CD4-positive, alpha-beta T cell treated with Interleukin-6 at 100 ng/mL for 8 hours (primary cell): Measurements from ENCODE around the gene IQGAP1.
A peak's percentile ranks its signal among the peaks of the same experiment; 100 is the strongest.
"Not testable (repeated sequence)": the region's sequence is repeated elsewhere in the genome, so short reads cannot be mapped to it uniquely, and the experiment has no call there.

ENCODE experiments used
- DNase-seq: peaks from one replicate; pipeline ENCODE4 v3.0.0-alpha.2; 2020; ENCODE audit warnings: mixed read lengths, low spot score

The IQGAP1 gene, protein sequence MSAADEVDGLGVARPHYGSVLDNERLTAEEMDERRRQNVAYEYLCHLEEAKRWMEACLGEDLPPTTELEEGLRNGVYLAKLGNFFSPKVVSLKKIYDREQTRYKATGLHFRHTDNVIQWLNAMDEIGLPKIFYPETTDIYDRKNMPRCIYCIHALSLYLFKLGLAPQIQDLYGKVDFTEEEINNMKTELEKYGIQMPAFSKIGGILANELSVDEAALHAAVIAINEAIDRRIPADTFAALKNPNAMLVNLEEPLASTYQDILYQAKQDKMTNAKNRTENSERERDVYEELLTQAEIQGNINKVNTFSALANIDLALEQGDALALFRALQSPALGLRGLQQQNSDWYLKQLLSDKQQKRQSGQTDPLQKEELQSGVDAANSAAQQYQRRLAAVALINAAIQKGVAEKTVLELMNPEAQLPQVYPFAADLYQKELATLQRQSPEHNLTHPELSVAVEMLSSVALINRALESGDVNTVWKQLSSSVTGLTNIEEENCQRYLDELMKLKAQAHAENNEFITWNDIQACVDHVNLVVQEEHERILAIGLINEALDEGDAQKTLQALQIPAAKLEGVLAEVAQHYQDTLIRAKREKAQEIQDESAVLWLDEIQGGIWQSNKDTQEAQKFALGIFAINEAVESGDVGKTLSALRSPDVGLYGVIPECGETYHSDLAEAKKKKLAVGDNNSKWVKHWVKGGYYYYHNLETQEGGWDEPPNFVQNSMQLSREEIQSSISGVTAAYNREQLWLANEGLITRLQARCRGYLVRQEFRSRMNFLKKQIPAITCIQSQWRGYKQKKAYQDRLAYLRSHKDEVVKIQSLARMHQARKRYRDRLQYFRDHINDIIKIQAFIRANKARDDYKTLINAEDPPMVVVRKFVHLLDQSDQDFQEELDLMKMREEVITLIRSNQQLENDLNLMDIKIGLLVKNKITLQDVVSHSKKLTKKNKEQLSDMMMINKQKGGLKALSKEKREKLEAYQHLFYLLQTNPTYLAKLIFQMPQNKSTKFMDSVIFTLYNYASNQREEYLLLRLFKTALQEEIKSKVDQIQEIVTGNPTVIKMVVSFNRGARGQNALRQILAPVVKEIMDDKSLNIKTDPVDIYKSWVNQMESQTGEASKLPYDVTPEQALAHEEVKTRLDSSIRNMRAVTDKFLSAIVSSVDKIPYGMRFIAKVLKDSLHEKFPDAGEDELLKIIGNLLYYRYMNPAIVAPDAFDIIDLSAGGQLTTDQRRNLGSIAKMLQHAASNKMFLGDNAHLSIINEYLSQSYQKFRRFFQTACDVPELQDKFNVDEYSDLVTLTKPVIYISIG (N-terminal part only)

DNA sequence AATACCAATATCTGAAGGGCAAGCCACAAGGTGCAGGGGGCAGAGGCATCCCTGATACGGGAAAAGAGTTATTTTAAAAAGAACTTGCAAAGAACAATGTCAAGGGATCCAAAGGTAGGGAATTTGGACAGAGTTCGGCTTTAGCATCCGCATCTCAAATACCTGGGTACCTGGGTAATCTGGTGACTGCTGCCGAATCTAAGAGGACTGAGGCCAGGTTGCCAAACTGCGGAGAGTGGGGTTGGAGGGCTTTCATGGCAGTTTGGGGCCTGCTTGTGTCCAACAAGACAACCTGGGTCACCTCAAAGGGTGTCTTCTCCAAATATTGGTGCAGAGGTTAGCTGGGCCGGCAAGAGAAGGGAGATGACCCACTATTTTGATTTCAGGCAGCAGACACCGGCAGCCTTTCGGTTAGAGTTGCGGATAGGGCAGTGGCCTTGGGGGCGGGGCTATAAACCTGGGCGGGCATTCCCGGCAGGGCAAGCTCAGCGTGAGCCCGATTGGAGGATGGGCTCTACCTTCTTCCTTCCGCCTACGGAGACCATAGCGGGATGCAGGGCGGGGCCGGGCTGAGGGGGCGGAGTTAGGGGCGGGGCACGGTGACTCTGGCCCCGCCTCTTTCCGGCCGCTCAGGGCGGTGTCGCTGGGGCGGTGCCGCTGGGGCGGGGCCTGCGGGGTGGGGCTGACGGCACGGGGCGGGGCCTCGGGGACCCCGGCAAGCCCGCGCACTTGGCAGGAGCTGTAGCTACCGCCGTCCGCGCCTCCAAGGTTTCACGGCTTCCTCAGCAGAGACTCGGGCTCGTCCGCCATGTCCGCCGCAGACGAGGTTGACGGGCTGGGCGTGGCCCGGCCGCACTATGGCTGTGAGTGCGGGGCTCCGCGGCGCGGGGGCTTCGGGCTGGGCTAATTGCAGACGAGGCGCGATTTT, at the start of gene IQGAP1:
TSS of gene IQGAP1 (plus strand) at position 709 of the 928 bp plus-strand sequence. CDS start at position 809, 100 bp downstream.
- peak; percentile 97 for DNase-seq

DNA sequence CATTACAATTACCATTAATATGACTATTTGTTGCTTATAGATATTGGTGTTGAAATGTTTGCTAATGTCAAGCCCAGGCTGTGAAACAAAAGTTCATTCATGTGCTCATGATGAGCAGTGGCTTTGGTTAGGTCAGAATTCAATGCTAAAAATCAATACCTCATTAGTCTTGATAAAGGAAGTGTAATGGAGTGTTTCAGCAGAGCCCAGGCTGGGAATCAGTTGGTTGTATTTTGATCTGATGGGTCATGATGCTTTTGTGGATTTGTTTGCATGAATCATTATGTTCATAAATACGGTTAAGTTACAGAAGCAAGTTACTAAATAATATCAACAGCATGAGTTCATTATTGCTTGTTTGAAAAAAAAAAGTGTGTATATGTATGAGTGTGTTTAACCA, 49.5 kb upstream of the IQGAP1 start:
- no peak for DNase-seq

DNA sequence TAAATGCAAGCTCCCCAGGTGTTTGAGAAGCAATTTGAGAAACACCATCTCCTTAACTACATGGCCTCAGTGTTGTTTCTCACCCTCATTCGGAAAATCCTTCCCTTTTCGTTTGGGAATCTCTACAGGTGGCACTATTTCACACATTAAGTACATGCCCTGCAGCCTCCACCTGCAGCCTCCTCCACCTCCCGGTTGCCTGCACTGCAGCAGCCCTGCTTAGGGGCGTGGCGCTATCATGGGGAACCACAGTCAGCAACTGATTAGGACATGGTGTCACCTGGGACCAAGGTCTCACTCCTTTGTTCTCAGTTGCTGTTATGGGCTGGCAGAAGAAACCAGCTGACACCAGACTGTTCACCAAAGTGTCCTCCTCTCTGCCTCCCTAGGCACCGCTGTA, 47.7 kb upstream of the IQGAP1 start:
- no peak for DNase-seq

DNA sequence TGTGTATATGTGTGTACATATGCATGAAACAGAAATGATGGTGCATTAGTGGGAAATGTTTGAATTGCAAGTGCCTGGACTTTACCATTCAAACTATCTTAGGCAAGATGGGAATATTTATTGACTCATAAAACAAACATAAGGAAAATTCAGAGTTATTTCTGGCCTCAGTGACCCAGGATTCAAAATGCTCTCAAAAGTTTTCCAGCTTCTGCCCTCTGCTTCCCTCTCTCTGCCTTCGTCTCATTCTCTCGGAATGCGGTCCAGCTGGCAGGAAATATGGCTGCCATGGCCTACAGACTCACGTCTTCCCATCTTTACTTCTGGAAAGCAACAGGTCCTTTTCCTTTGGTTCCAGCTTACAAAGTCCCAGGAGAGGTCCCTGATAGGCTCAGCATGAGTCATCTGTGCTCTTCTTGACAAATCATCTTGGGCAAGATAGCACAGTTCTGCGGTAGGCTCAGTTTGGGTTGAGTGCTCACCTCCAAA, 44.7 kb upstream of the IQGAP1 start:
- DNase-seq = no peak

DNA sequence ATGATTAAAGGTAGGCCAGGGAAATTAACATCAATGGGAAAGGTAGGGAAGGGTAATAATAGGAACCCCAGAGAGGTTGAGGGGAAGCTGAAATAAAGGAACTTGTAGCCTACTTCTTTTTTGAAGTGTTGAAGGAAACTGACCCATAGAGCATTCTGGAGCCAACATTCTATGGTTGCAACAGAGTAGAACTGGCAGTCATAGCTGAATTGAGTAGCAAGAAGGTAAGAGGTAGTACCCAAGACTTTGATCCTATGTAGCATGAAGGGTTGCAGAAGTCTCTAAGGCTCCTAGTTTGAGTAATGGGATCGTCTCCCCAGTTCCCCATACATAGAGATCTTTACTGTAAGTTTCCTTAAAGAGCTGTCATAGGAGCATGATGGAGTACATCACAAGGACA, 43.4 kb upstream of the IQGAP1 start:
- no peak for DNase-seq

DNA sequence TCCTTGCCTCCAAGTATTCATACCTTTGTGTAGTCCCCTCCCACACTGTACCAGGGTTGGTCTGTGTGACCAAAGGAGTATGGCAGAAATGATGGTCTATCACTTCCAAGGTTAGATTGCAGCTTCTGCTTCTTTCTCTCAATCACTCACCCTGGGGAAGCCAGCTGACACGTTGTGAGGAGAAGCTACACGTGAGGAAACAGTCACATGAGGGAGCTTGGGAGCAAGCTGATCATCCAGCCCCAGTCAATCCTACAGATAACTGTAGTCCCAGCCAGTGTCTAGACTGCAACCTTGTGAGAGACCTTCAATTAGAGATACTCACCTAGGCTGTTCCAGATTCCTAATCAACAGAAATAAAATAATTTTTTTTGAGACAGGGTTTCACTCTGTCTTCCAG, 42.2 kb upstream of the IQGAP1 start:
- DNase-seq = no peak

DNA sequence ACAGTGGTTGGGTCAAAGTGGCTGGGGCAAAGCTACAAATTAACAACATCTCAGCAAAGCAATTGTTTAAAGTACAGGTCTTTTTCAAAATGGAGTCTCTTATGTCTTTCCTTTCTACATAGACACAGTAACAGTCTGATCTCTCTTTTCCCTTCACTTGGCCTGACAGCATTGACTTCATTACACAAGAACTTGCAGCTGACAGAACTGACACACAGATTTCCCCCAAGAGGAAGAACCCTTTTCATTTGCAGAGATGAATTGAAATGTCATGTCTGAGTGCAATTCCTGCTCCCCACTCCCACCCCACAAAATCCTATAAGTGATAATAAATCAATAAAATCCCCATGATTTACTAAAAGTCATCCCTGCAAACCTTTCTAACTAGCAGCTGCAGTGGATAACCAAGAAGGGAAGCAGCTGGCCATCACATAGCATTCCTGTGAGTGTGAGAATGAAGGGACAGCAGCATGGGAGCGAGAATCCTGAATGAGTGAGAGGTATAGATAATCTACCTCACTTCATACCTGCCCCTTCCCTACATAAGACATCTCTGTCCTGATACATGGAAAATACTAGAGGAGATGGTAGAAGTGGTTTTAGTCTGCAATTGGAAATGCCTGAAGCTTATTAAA, 40.5 kb upstream of the IQGAP1 start:
- not testable (repeated sequence) for DNase-seq

DNA sequence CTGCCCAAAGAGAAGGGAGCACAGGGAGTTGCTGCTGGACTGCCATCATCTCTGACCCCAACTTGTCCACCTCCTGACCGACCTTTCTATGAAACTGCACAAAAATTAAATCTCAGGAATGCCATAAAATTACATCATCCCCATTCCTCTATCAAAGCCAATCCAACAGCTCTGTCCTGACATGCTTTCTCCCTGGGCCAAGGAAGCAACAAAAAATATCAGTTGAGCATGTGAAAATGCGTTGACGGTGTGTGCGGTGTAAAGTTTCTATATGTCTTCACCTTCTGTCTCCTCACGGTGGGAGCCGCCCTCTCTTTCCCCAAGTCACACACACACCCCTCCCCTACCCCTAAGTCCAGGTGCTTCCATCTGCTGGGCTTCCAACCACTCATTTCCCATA, 39.6 kb upstream of the IQGAP1 start:
- no peak for DNase-seq

DNA sequence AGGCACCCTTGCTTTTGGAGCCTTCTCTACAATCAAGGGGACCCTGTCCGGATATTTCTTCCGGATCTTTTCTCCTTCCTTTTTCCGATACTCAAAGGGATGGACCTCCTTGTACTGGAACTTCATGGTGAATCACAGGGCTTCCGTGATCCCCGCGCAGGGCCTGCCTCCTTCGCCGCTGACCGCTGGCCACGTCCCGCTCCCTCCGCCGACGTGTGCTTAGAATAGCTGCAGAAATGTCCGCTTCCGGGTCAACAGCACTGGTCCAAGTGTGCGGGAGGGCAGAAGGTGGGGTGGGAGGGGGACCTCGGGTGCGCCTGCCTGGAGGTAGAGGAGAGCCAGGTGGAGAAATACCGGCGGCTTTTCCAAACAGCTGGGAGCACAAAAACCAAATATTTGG, 39.0 kb upstream of the IQGAP1 start:
- DNase-seq = no peak

DNA sequence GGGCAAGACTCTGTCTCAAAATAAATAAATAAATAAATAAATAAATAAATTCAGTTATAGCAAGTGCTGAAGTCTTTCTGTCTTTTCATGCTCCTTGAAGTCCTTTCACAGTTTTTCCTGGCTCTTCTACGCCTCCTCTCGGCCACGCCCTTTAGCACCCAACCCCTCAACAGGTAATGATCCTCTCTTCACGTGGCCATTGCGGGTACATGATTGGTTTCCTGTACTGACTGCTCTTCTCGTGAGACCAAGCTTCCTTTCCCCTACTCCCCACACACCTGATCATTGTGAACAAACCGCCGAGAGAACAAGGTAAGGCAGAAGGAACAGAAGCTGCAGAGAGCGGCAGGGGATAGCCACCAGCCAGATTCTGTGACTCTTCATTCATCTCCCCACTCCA, 38.2 kb upstream of the IQGAP1 start:
- no peak for DNase-seq

DNA sequence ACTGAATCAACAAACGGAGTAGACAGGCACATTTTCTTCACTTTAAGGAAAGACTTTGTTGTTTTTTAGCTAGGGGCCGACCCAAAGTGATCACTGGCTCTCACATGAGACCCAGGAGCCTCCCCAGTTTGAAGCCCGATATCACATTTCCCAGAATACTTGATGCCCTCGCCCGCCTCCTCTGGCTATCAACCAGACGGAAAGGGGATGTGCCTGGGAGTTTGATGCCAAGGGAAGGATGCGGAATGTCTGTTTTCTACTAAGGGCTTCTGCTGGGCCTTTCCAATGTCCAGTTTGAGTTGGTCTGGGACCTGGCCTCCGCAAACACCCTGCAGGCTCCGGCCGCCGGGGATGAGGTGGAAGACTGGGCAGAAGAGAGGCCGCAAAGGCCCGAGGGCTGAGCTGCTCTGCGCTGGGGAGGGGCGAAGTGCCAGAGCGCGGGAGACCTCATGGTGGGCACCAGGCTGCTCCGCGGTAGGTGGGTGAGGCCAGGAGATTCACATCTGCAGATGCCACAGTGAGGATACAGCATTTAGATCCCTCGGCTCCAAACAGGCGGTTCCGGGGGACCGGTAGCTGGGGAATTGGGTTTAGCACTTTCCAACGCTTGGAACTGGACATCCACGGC, 36.4 kb upstream of the IQGAP1 start:
- DNase-seq = no peak

DNA sequence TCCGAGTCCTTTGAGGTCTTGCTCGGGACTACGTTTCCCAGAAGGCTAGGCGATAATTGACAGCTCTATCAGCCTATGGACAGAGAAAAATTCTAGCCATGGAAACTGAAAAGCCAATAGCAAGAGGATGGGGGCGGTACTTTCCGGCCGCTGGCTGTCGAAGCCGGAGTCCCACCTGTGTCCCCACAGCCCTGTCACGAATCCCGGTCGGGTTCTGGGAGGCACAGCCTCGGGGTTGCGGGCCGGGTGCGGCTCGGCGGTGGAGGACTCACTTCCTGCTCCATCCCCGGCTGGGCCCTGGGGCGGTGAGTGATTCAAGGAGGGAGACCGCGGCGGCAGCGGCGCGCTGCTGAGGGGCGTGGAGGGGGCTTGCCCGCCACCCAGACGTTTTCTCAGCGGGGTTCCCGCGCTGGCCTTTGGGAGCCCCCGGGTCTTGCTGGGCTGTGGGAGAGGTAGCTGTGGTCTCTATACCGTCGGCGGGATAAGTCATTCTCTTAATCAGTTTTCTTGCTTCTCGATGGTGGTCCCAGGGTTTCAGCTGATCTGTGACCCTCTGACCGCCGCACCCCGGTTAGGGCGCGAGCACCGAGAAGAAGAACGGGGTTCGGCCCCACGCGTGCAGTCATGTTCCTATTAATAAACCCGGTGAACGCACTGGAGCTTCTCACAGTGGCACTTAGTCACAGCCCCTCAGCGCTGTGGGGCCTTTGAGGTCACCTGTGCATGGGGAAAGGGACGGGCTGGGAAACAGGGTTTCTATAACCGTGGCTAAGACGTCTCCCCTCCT, 35.7 kb upstream of the IQGAP1 start, which contains the start of gene ZNF774:
TSS of gene ZNF774 (plus strand) at position 178 of the 787 bp plus-strand sequence. CDS start 2,377 bp downstream, outside the sequence.
- peak; percentile 93 for DNase-seq

DNA sequence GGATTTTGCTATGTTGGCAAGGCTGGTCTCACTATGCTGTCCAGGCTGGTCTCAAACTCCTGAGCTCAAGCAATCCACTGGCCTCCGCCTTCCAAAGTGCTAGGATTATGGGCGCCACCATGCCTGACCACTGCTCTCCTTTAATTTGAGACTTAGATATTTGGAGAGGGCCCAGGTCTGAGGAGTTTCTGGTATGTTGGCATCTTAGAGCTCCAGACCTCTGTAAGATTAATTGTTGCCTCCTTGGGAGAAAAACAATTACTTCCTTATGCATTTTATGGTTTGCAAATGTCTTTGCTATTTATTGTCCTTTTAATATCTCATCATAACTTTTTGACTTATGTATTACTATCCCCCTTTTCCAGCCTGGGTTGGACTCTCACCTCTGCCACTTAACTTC, 33.1 kb upstream of the IQGAP1 start:
- no peak for DNase-seq

DNA sequence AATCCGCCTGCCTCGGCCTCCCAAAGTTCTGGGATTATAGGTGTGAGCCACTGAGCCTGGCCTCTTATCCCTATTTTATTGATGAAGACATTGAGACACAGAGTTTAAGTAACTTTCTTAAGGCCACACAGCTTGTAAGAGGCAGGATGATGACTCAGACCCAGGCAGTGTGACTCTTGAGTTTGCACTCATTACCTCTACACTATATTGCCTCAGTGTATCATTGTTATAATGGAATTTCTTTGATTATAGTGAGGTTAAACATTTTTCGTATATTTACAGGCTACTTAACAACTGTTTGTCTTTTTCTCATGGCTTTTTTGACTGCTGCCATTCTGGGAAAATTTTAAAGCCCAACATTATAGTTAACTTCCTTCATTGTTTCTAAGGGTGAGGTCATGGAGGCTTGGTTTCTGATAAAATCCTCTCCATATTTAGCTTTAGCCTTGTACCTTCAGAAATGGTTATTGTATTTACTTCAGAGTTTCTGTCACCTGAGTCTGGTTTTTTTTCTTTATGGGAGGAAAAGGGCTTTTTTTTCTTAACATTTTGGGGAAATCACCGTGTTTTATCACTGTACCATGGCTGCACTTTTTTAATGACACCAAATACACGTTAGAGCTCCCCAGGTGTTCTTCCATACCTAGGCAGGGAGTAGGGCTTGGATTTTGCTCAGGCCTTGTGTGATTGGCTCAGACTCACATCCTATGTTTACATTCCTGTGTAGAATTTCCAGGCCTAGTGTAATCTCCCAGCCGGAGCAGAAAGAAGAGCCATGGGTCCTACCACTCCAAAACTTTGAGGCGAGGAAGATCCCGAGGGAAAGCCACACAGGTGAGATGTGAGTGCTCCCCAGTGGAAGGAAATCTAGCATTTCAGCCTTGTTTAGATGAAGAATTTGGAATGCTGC, 29.7 kb upstream of the IQGAP1 start:
- DNase-seq = no peak

DNA sequence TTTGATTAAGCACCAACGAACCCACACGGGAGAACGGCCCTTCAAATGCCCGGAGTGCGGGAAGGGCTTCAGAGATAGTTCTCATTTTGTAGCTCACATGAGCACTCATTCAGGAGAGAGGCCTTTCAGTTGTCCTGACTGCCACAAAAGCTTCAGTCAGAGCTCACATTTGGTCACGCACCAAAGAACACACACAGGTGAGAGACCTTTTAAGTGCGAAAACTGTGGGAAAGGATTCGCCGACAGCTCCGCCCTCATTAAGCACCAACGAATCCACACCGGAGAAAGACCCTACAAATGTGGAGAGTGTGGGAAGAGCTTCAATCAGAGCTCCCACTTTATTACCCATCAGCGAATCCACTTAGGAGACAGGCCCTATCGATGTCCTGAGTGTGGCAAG, 27.3 kb upstream of the IQGAP1 start:
- DNase-seq = no peak

DNA sequence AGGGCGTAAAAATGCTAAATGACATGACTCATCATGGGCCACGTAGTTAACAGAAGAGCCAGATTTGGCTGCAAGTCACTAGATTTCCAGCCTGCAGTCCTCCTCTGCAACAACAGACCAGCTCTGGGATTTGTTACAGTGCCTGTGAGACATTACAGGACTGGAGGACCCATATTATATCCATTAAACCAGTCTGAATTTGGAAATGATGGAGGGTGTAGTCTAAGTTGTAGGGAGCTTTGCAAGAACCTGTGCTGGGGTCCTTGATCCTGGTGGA, 25.2 kb upstream of the IQGAP1 start:
- no peak for DNase-seq

DNA sequence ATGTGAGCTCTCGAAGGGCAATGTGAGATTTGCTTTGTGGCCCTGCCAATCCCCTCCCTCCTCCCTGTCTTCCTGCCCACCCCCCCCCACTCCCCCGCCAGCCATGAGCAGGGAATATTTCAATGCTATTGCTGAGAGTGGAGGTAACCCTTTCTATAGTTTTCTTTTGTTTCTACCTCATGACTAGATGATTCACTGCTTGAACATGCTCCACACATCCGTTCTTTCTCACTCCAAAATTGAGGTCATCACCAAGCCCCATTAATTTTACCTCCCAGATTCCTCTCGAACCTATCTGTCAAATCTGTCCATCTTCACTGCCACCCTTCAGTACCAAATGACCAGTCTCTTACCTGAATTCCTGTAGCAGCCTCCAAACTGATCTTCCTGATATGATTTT, 23.8 kb upstream of the IQGAP1 start:
- no peak for DNase-seq

DNA sequence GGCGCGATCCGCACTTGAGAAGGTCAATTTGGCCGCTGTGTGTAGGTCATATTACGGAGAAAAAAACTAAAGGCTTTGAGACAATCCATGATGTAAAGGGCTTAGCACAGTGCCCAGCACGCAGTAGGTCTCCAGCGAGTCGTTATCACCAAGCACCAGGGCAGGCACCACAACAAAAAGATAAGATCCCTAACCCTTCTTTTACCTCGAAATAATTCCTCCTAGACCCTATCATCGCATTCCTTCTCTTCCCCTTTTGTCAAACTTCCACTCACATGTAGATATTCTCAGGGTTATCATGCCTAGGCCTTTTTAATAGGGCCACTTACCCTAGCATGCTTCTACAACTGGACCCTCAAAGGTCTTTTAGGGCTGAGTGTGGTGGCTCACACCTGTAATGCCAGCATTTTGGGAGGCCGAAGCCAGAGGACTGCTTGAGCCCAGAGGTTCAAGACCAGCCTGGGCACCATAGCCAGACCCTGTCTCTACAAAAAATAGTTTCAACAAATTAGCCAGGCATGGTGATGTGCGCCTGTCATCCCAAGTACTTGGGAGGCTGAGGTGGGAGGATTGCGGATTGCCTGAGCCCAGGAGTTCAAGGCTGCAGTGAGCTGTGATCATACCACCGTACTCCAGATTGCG, 22.5 kb upstream of the IQGAP1 start:
- no peak for DNase-seq
